ENCODE results near the gene TRMT44.

GRCh38 chr4:8467016-8467415 lies 26.4 kb downstream of the TRMT44 start:
- no peak for TF ChIP-seq EZH2 (IDR thresholded peaks at IDR 0.05)
- no peak for TF ChIP-seq POLR2AphosphoS5 (IDR thresholded peaks at IDR 0.05; ENCODE audit: borderline replicate concordance, low read depth, low read length)
